ENCODE data around the gene STK32B. TPM values are rescaled to one million over a fixed set of nuclear protein-coding genes. Genes with fewer than 3 reads are reported as not detected.
A peak's percentile ranks its signal among the peaks of the same experiment; 100 is the strongest.

The STK32B gene
- total and polyA plus RNA-seq, 9 of the 15 experiments (the other 6 are each of a cell fraction or from before 2014, with no cell fraction given), result 0.03 to 0.20 (median 0.07) TPM; not detected in 2

DNA sequence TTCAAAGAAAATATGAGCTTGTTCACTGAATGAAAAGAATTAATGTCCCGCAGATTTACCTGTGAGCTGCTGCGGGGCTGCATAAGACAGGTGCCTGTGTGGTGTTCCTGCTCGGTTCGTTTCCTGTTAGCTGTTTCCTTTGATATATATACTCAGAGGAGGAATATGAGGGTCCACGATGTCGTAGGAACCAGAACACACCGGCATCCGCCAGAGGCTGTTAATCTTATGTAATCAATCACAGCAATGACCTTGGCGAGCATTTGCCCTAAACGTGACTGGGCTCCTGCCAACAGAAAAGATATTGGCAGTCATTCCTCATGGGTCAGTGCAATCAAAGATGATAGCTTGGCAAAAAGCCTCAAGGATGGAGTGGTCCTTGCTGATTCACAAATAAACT lies 396.9 kb downstream of the STK32B start (continued):
- TF ChIP-seq CTBP1 (IDR thresholded peaks at IDR 0.05; ENCODE audit: borderline replicate concordance) (no peak), NRF1 (conservative IDR thresholded peaks at IDR 0.05 in 1 of 2, IDR thresholded peaks at IDR 0.05 in 1 of 2) (no peak), HIVEP1 (CRISPR knock-in tag; IDR thresholded peaks at IDR 0.05) (no peak), ZFP30 (CRISPR knock-in tag; IDR thresholded peaks at IDR 0.05; ENCODE audit: borderline replicate concordance) (no peak), GATAD2A (IDR thresholded peaks at IDR 0.05) (no peak)
- TF ChIP-seq, protein P1, sequence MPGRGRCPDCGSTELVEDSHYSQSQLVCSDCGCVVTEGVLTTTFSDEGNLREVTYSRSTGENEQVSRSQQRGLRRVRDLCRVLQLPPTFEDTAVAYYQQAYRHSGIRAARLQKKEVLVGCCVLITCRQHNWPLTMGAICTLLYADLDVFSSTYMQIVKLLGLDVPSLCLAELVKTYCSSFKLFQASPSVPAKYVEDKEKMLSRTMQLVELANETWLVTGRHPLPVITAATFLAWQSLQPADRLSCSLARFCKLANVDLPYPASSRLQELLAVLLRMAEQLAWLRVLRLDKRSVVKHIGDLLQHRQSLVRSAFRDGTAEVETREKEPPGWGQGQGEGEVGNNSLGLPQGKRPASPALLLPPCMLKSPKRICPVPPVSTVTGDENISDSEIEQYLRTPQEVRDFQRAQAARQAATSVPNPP (IDR thresholded peaks at IDR 0.05; ENCODE audit: borderline replicate concordance, insufficient read depth, insufficient read length), result no peak
- TF ChIP-seq, protein P2, sequence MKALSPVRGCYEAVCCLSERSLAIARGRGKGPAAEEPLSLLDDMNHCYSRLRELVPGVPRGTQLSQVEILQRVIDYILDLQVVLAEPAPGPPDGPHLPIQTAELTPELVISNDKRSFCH (CRISPR knock-in tag; IDR thresholded peaks at IDR 0.05), result no peak
- TF ChIP-seq, protein P2 (tag; IDR thresholded peaks at IDR 0.05), result no peak

DNA sequence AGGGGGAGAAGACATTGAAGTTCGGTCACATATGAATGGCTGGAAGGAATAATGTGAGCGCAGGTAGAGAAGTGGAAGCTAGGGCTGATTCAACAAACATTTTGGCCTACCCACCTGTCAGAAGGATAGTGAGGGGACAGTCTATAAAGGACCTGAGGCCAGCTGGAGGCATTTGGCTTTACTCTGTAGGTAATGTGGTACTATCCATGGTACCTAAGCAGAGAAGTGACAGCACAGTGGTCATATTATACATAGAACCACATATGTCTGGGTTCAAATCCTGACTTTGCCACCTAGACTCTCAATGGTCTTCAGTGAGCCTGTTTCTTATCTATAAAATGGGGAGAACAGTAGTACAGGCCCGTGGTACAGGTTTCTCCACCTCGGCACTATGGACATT lies 400.0 kb downstream of the STK32B start:
- H3K4me3 ChIP-seq, result no peak overlapping the region
- ChIA-PET CTCF (ENCODE audit: low intra/inter-chr PET ratio) (no interaction called here), POLR2A (no interaction called here)
- no peak for DNase-seq (ENCODE audit: extremely low read depth in 1 of 4, low spot score in 3 of 4)
- no peak for ATAC-seq
- BruUV-seq (replicated peaks), result no TSS peak
- H3K4me2 ChIP-seq (ENCODE audit: insufficient read depth, low read length), result no peak overlapping the region
- WGBS (ENCODE audit: insufficient coverage, low coverage, missing lambda C conversion rate), result 0% methylated on average over 4 of the region's 4 CpGs
- H4K20me1 ChIP-seq (replicated peaks; ENCODE audit: control insufficient read depth, insufficient read depth, low read length), result no peaks in the 10 kb centered on the region
- H3K9me3 ChIP-seq (replicated peaks; ENCODE audit: control insufficient read depth, insufficient read depth, low read depth, low read length), result no peaks in the 10 kb centered on the region
- H3K9me1 ChIP-seq (ENCODE audit: control insufficient read depth, insufficient read depth, low read length), result no peaks in the 10 kb centered on the region
- in situ Hi-C loops (cut with MboI) (no loop called here), intact Hi-C loops (cut with micrococcal nuclease) (no loop called here)
- H3K79me2 ChIP-seq (ENCODE audit: control insufficient read depth, insufficient read depth, low read length), result no peaks in the 10 kb centered on the region
- no peak overlapping the region for H3K9ac ChIP-seq (ENCODE audit: insufficient read depth in 1 of 2, low read depth in 2 of 2, low read length in 2 of 2)
- H3K4me1 ChIP-seq (replicated peaks in 1 of 2; ENCODE audit: control insufficient read depth in 2 of 2, insufficient read depth in 2 of 2, low read length in 2 of 2), result no peaks in the 10 kb centered on the region; a peak in 1 of 5 replicates
- no peaks in the 10 kb centered on the region for H3K36me3 ChIP-seq (ENCODE audit: control insufficient read depth, insufficient read depth, low read length)
- peaks cover 9 to 42% of the 10 kb centered on the region in 2 experiments; a peak in 4 of 5 replicates for H3K27me3 ChIP-seq (ENCODE audit: control insufficient read depth in 2 of 2, insufficient read depth in 2 of 2, low read length in 2 of 2)
- TF ChIP-seq, protein P3, sequence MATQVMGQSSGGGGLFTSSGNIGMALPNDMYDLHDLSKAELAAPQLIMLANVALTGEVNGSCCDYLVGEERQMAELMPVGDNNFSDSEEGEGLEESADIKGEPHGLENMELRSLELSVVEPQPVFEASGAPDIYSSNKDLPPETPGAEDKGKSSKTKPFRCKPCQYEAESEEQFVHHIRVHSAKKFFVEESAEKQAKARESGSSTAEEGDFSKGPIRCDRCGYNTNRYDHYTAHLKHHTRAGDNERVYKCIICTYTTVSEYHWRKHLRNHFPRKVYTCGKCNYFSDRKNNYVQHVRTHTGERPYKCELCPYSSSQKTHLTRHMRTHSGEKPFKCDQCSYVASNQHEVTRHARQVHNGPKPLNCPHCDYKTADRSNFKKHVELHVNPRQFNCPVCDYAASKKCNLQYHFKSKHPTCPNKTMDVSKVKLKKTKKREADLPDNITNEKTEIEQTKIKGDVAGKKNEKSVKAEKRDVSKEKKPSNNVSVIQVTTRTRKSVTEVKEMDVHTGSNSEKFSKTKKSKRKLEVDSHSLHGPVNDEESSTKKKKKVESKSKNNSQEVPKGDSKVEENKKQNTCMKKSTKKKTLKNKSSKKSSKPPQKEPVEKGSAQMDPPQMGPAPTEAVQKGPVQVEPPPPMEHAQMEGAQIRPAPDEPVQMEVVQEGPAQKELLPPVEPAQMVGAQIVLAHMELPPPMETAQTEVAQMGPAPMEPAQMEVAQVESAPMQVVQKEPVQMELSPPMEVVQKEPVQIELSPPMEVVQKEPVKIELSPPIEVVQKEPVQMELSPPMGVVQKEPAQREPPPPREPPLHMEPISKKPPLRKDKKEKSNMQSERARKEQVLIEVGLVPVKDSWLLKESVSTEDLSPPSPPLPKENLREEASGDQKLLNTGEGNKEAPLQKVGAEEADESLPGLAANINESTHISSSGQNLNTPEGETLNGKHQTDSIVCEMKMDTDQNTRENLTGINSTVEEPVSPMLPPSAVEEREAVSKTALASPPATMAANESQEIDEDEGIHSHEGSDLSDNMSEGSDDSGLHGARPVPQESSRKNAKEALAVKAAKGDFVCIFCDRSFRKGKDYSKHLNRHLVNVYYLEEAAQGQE (IDR thresholded peaks at IDR 0.05; ENCODE audit: borderline replicate concordance), result peak; percentile 46
- TF ChIP-seq, protein P3 (CRISPR knock-in tag; IDR thresholded peaks at IDR 0.05; ENCODE audit: low read depth), result no peak
- TF ChIP-seq DMBX1 (CRISPR knock-in tag; IDR thresholded peaks at IDR 0.05; ENCODE audit: borderline replicate concordance), result no peak
- H3K27ac ChIP-seq (ENCODE audit: extremely low read depth, low read depth, low read length), result no peak overlapping the region
- FAIRE-seq, result no peak
- H2AFZ ChIP-seq (ENCODE audit: low read depth, low read length), result no peak overlapping the region
